ENCODE measurements around the gene ARMH3.

ARMH3 gene

GRCh38 chr10:101839002-101839401 is 217.0 kb downstream of the ARMH3 start:
- no peak for ATAC-seq
- peak overlapping the region; percentile 92 for H3K4me3 Mint-ChIP-seq

GRCh38 chr10:101838416-101838970 is 217.5 kb downstream of the ARMH3 start:
- Mint-ChIP-seq H3K4me3 (peak overlapping the region; percentile 92), H3K4me1 (peaks cover 72% of the 10 kb centered on the region), H3K9me3 (no peaks in the 10 kb centered on the region), H3K36me3 (no peaks in the 10 kb centered on the region), H3K27ac (no peak overlapping the region)
- ATAC-seq (no peak), DNase-seq (ENCODE audit: low spot score in 2 of 2) (no peak)

More at GRCh38 chr10:101839002-101839401, 217.0 kb downstream of the ARMH3 start:
- Mint-ChIP-seq H3K9me3 (no peaks in the 10 kb centered on the region), H3K36me3 (no peaks in the 10 kb centered on the region), H3K27ac (no peak overlapping the region), H3K4me1 (peaks cover 71% of the 10 kb centered on the region)
- no peak for DNase-seq (ENCODE audit: low spot score in 2 of 2)

DNA sequence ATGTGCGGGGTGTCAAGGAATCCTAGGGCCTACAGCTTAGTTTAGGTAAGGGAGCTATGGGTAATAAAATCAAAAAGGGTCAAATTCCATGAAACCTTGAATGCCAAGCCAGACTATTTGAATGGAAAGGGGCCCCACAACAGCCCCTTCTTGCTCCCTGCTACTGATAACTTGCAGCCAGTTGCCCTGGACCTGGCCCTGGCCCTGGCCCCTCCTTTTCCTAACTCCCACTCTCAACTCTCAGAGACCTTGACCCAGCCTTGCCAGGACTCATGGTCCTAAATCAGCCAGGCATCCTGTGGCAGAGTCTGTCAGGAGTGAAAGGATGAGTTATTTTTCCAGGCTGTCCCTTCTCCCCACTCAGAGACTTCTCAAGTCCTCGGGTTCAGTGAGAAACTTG is 218.2 kb downstream of the ARMH3 start:
- Mint-ChIP-seq H3K9me3 (no peaks in the 10 kb centered on the region), H3K4me1 (peaks cover 72% of the 10 kb centered on the region), H3K4me3 (no peak overlapping the region)

GRCh38 chr10:101835362-101835761 is 220.6 kb downstream of the ARMH3 start:
- Mint-ChIP-seq H3K4me1 (peaks cover 70% of the 10 kb centered on the region), H3K9me3 (no peaks in the 10 kb centered on the region), H3K27ac (no peak overlapping the region), H3K4me3 (no peak overlapping the region), H3K36me3 (peaks cover 9% of the 10 kb centered on the region)
- DNase-seq (ENCODE audit: low spot score in 2 of 2) (no peak), ATAC-seq (no peak)

More for the DNA sequence above, 218.2 kb downstream of the ARMH3 start:
- Mint-ChIP-seq H3K36me3 (no peaks in the 10 kb centered on the region), H3K27ac (no peak overlapping the region)
- DNase-seq (ENCODE audit: low spot score in 2 of 2) (no peak), ATAC-seq (no peak)

GRCh38 chr10:101834341-101834740 is 221.6 kb downstream of the ARMH3 start:
- peaks cover 15% of the 10 kb centered on the region for H3K36me3 Mint-ChIP-seq
- H3K4me1 Mint-ChIP-seq: peaks cover 68% of the 10 kb centered on the region
- H3K4me3 Mint-ChIP-seq: peak overlapping the region; percentile 1
- H3K9me3 Mint-ChIP-seq: no peaks in the 10 kb centered on the region
- H3K27ac Mint-ChIP-seq: peak overlapping the region; percentile 86
- no peak for DNase-seq (ENCODE audit: low spot score in 2 of 2)
- no peak for ATAC-seq

GRCh38 chr10:101833466-101833865 is 222.5 kb downstream of the ARMH3 start:
- H3K9me3 Mint-ChIP-seq: no peaks in the 10 kb centered on the region
- peaks cover 15% of the 10 kb centered on the region for H3K36me3 Mint-ChIP-seq
- H3K4me1 Mint-ChIP-seq: peaks cover 61% of the 10 kb centered on the region
- ATAC-seq (peak; percentile 48), DNase-seq (ENCODE audit: low spot score in 2 of 2) (no peak)
- H3K4me3 Mint-ChIP-seq: peak overlapping the region; percentile 1
- H3K27ac Mint-ChIP-seq: peak overlapping the region; percentile 86

GRCh38 chr10:101832325-101832771 is 223.6 kb downstream of the ARMH3 start:
- Mint-ChIP-seq H3K4me1 (peaks cover 63% of the 10 kb centered on the region), H3K9me3 (no peaks in the 10 kb centered on the region), H3K4me3 (no peak overlapping the region), H3K27ac (peak overlapping the region; percentile 95), H3K36me3 (peaks cover 15% of the 10 kb centered on the region)
- DNase-seq (ENCODE audit: low spot score in 2 of 2) (no peak), ATAC-seq (no peak)

GRCh38 chr10:101831169-101831811 is 224.7 kb downstream of the ARMH3 start:
- Mint-ChIP-seq H3K9me3 (no peaks in the 10 kb centered on the region), H3K4me3 (peak overlapping the region; percentile 81), H3K4me1 (peaks cover 68% of the 10 kb centered on the region), H3K27ac (peak overlapping the region; percentile 95), H3K36me3 (peaks cover 15% of the 10 kb centered on the region)
- no peak for DNase-seq (ENCODE audit: low spot score in 2 of 2)
- ATAC-seq: no peak

DNA sequence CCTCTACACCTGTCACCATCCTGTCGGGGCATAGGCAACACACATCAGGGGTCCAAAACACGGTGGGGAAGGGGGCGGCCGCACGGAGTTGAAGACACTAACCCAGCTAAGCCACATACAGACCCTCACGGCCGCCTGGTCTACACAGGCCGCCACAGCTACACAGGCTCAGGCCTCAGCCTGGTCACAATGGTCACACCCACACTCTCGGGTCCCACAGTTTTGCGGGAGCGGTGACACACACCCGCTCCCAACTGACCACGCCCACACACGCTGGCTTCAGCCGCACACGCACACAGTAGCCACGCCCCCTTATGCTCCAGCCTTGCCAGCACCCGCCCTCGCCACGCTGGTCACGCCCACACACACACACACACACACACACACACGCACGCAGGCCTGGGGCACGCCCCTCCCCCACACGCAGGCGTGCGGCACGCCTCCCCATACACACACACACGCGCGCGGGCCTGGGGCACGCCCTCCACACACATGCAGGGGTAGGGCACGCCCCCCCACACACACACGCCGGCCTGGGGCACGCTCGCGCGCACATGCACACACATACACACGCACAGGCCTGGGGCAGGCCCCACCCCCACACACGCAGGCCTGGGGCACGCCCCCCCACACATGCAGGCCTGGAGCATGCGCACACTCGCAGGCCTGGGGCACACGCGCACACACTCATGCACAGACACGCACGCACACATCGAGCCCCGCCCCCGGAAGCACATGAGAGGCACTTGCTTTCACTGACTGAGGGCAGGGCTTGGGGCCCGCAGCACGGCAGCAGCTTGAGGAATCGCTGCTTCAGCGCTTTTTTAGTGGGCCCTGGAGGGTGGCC is 225.4 kb downstream of the ARMH3 start:
- Mint-ChIP-seq H3K36me3 (peaks cover 15% of the 10 kb centered on the region), H3K4me1 (peaks cover 61% of the 10 kb centered on the region), H3K4me3 (peak overlapping the region; percentile 81), H3K9me3 (no peaks in the 10 kb centered on the region), H3K27ac (peak overlapping the region; percentile 95)
- DNase-seq (ENCODE audit: low spot score in 2 of 2) (peak; percentile 76 to 92), ATAC-seq (peak; percentile 81)

DNA sequence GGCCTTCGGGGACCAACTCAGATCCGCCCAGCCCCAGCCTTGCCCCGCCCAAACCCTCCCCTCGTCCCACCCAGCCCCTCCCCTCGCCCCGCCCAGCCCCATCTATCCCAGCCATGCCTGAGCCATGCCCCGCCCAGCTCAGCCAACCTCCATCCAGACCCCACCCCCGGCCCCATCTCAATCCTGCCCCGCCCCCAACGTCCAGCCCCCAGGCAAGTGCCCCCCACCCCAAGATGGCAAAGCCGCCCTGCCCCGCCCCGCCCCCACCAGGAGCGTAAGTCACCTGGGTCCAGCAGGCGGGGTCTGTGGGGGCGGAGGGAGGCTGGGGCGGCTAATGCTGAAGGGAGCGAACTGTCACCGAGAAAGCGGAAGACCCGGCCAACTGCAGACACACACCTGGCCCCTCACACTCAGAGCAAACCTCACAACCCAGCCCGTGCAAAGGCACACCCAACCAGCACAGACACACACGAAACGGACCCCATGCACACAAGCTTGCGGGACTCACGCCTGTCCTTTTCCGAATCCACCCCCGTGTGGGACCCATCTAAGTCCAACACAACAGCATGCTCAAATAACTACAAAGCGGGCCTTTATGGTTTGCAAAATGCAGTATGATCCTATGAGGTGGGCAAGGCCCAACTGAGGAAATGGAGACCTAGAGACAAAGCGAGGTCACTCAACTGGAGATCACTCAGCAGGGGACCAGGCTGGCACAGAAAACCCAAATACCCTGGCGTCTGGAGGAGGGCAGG is 226.2 kb downstream of the ARMH3 start:
- ATAC-seq (peak; percentile 1), DNase-seq (ENCODE audit: low spot score in 2 of 2) (no peak)
- Mint-ChIP-seq H3K36me3 (peaks cover 15% of the 10 kb centered on the region), H3K27ac (peak overlapping the region; percentile 95), H3K4me1 (peaks cover 55% of the 10 kb centered on the region), H3K9me3 (no peaks in the 10 kb centered on the region), H3K4me3 (peak overlapping the region; percentile 81)

GRCh38 chr10:101828766-101829551 is 227.0 kb downstream of the ARMH3 start:
- Mint-ChIP-seq H3K36me3 (peaks cover 15% of the 10 kb centered on the region), H3K27ac (no peak overlapping the region), H3K4me3 (peak overlapping the region; percentile 81), H3K4me1 (peaks cover 47% of the 10 kb centered on the region), H3K9me3 (no peaks in the 10 kb centered on the region)
- no peak for DNase-seq (ENCODE audit: low spot score in 2 of 2)
- ATAC-seq: no peak

- DNase-seq (ENCODE audit: low spot score in 2 of 2) (no peak), ATAC-seq (no peak)
- H3K4me1 Mint-ChIP-seq: peaks cover 38% of the 10 kb centered on the region
- H3K27ac Mint-ChIP-seq: no peak overlapping the region
- no peaks in the 10 kb centered on the region for H3K9me3 Mint-ChIP-seq
- H3K36me3 Mint-ChIP-seq: peaks cover 15% of the 10 kb centered on the region
- H3K4me3 Mint-ChIP-seq: no peak overlapping the region
Measured at GRCh38 chr10:101827919-101828600, 227.9 kb downstream of the ARMH3 start.

DNA sequence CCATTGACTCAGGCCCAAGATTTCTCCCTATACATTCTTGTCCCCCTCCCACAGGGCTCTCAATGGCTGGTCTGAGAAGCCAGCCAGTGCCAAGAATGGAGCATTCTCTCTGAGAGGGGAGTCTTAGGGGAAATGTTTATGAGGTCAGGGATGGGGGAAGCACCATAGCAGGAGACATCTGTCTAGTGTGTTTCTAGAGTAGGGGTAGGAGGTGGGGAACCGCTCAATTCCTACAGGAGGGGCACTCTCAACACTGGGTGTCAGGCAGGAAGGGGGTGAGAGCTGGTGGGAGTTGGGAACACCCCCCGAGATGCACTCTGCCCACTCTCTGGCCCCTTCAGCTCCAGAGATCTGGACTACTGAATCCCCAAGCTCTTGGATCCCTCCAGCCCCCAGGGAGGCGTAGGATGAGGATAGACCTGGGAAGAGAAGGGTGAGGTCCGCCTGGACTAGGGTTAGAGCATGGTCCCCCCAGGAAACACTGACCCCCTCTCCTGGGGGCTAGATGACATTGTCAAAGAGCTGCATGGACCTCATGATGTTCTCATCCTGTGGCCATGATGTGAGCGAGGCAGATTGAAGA is 229.0 kb downstream of the ARMH3 start:
- Mint-ChIP-seq H3K4me3 (no peak overlapping the region), H3K9me3 (no peaks in the 10 kb centered on the region), H3K4me1 (peaks cover 30% of the 10 kb centered on the region), H3K36me3 (peaks cover 15% of the 10 kb centered on the region), H3K27ac (no peak overlapping the region)
- no peak for ATAC-seq
- DNase-seq (ENCODE audit: low spot score in 2 of 2): no peak

DNA sequence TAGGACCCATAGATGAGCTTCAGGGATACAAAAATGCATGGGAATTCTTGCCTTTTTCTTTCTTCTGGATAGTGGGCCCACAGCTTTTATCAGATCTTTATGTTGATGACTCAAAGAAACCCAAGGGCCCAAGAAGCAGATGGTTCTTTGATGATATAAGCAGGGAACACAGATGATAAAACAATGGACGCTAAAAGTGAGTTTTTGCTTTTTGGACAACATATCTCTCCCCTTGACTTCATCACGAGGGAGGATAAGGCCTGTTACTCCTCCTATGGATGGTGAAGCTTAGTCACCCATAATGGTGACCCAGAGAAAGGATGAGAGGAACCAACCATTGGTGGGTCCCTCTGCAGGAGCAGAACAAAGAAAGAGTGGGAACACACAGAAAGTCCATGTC is 231.2 kb downstream of the ARMH3 start:
- no peaks in the 10 kb centered on the region for H3K9me3 Mint-ChIP-seq
- ATAC-seq (no peak), DNase-seq (ENCODE audit: low spot score in 2 of 2) (no peak)
- H3K36me3 Mint-ChIP-seq: no peaks in the 10 kb centered on the region
- H3K4me1 Mint-ChIP-seq: peaks cover 21% of the 10 kb centered on the region
- H3K4me3 Mint-ChIP-seq: no peak overlapping the region
- no peak overlapping the region for H3K27ac Mint-ChIP-seq

All from stimulated activated effector memory CD8-positive, alpha-beta T cell treated with anti-CD3 and anti-CD28 coated beads, Interleukin-12 subunit alpha, Interleukin-12 subunit beta, amount 100 ng/mL, for 72 hours (primary cell).